Measurements from ENCODE around the gene CHD3.
"Not testable (repeated sequence)": the region's sequence is repeated elsewhere in the genome, so short reads cannot be mapped to it uniquely, and the experiment has no call there.

CHD3 gene

GRCh38 chr17:7859028-7859427 lies 29.6 kb upstream of the CHD3 start:
- ATAC-seq (ENCODE audit: insufficient read depth, low read depth) (no peak), DNase-seq (no peak)
- H3K9ac ChIP-seq (ENCODE audit: low read depth, low read length), result peak overlapping the region; percentile 79
- peaks cover 35% of the 10 kb centered on the region for H3K79me2 ChIP-seq (ENCODE audit: insufficient read depth, low read length)
- peaks cover 38% of the 10 kb centered on the region for H3K4me1 ChIP-seq (ENCODE audit: insufficient read depth, low read length)
- no peaks in the 10 kb centered on the region for H3K9me3 ChIP-seq (ENCODE audit: insufficient read depth, low read length, severe bottlenecking)
- peak overlapping the region; percentile 100 for H3K4me2 ChIP-seq (ENCODE audit: insufficient read depth, low read length)
- no peak overlapping the region for H2AFZ ChIP-seq (ENCODE audit: low read depth, low read length)
- peak overlapping the region in 1 of 2 experiments; percentile 73; a peak in 3 of 4 replicates for H3K4me3 ChIP-seq (ENCODE audit: low read depth in 1 of 2, low read length in 2 of 2)
- no peaks in the 10 kb centered on the region for H3K27me3 ChIP-seq (ENCODE audit: insufficient read depth, low read length, poor library complexity)
- H4K20me1 ChIP-seq (ENCODE audit: insufficient read depth, low read length), result no peaks in the 10 kb centered on the region; the same call in 1 of the 2 replicates
- H3K27ac ChIP-seq (ENCODE audit: low read length), result peak overlapping the region; percentile 98; the same call in 1 of the 2 replicates
- H3K36me3 ChIP-seq (ENCODE audit: insufficient read depth, low read length), result peaks cover 26% of the 10 kb centered on the region
- TF ChIP-seq CTCF (IDR thresholded peaks at IDR 0.05; ENCODE audit: borderline replicate concordance, extremely low read depth, low read length, poor library complexity, severe bottlenecking), result no peak
- TF ChIP-seq EZH2 (IDR thresholded peaks at IDR 0.05; ENCODE audit: borderline replicate concordance, low read depth, low read length, severe bottlenecking), result no peak

GRCh38 chr17:7862692-7863437 lies 25.7 kb upstream of the CHD3 start:
- H3K4me3 ChIP-seq (ENCODE audit: low read depth in 1 of 2, low read length in 2 of 2), result no peak overlapping the region
- DNase-seq (peak; percentile 66), ATAC-seq (ENCODE audit: insufficient read depth, low read depth) (no peak)
- no peaks in the 10 kb centered on the region for H3K9me3 ChIP-seq (ENCODE audit: insufficient read depth, low read length, severe bottlenecking)
- H3K36me3 ChIP-seq (ENCODE audit: insufficient read depth, low read length), result peaks cover 18% of the 10 kb centered on the region
- peaks cover 19% of the 10 kb centered on the region for H3K4me1 ChIP-seq (ENCODE audit: insufficient read depth, low read length)
- H3K4me2 ChIP-seq (ENCODE audit: insufficient read depth, low read length), result no peak overlapping the region
- peaks cover 17% of the 10 kb centered on the region for H3K79me2 ChIP-seq (ENCODE audit: insufficient read depth, low read length)
- H2AFZ ChIP-seq (ENCODE audit: low read depth, low read length), result no peak overlapping the region
- H3K9ac ChIP-seq (ENCODE audit: low read depth, low read length), result no peak overlapping the region
- H3K27ac ChIP-seq (ENCODE audit: low read length), result no peak overlapping the region
- no peaks in the 10 kb centered on the region for H4K20me1 ChIP-seq (ENCODE audit: insufficient read depth, low read length)
- H3K27me3 ChIP-seq (ENCODE audit: insufficient read depth, low read length, poor library complexity), result no peaks in the 10 kb centered on the region
- TF ChIP-seq CTCF (IDR thresholded peaks at IDR 0.05; ENCODE audit: borderline replicate concordance, extremely low read depth, low read length, poor library complexity, severe bottlenecking) (peak; percentile 77), EZH2 (IDR thresholded peaks at IDR 0.05; ENCODE audit: borderline replicate concordance, low read depth, low read length, severe bottlenecking) (no peak)

- ATAC-seq (ENCODE audit: insufficient read depth, low read depth); H3K9ac ChIP-seq (ENCODE audit: low read depth, low read length): not testable (repeated sequence)
These were observed 24.2 kb upstream of the CHD3 start for GRCh38 chr17:7864384-7864783.

GRCh38 chr17:7864995-7865650 lies 23.5 kb upstream of the CHD3 start:
- TF ChIP-seq EZH2 (IDR thresholded peaks at IDR 0.05; ENCODE audit: borderline replicate concordance, low read depth, low read length, severe bottlenecking) (no peak), CTCF (IDR thresholded peaks at IDR 0.05; ENCODE audit: borderline replicate concordance, extremely low read depth, low read length, poor library complexity, severe bottlenecking) (no peak)
- Histone ChIP-seq H3K36me3 (ENCODE audit: insufficient read depth, low read length) (peaks cover 7% of the 10 kb centered on the region; the same call in 1 of the 2 replicates), H3K79me2 (ENCODE audit: insufficient read depth, low read length) (no peaks in the 10 kb centered on the region), H3K4me1 (ENCODE audit: insufficient read depth, low read length) (no peaks in the 10 kb centered on the region), H3K4me2 (ENCODE audit: insufficient read depth, low read length) (no peak overlapping the region), H3K9ac (ENCODE audit: low read depth, low read length) (no peak overlapping the region), H4K20me1 (ENCODE audit: insufficient read depth, low read length) (no peaks in the 10 kb centered on the region), H3K9me3 (ENCODE audit: insufficient read depth, low read length, severe bottlenecking) (no peaks in the 10 kb centered on the region), H3K27ac (ENCODE audit: low read length) (no peak overlapping the region), H2AFZ (ENCODE audit: low read depth, low read length) (no peak overlapping the region), H3K27me3 (ENCODE audit: insufficient read depth, low read length, poor library complexity) (no peaks in the 10 kb centered on the region), H3K4me3 (ENCODE audit: low read depth in 1 of 2, low read length in 2 of 2) (no peak overlapping the region)
- DNase-seq (no peak), ATAC-seq (ENCODE audit: insufficient read depth, low read depth) (no peak)

More at GRCh38 chr17:7864384-7864783, 24.2 kb upstream of the CHD3 start:
- H2AFZ ChIP-seq (ENCODE audit: low read depth, low read length); H3K79me2 ChIP-seq (ENCODE audit: insufficient read depth, low read length); H3K27ac ChIP-seq (ENCODE audit: low read length); H3K4me1 ChIP-seq (ENCODE audit: insufficient read depth, low read length); H3K27me3 ChIP-seq (ENCODE audit: insufficient read depth, low read length, poor library complexity); H3K4me3 ChIP-seq (ENCODE audit: low read depth in 1 of 2, low read length in 2 of 2); H3K9me3 ChIP-seq (ENCODE audit: insufficient read depth, low read length, severe bottlenecking); H3K4me2 ChIP-seq (ENCODE audit: insufficient read depth, low read length); H4K20me1 ChIP-seq (ENCODE audit: insufficient read depth, low read length); DNase-seq: not testable (repeated sequence)
- H3K36me3 ChIP-seq (ENCODE audit: insufficient read depth, low read length), result peaks cover 14% of the 10 kb centered on the region

Measured in DND-41 (cell line).